GM12865 (cell line): Measurements from ENCODE around the gene CPSF7.

Experiments used
- DNase-seq: peaks from one replicate; pipeline ENCODE4 v3.0.0; 2010; ENCODE audit warnings: low read depth
- H3K4me3 ChIP-seq: 2 replicates; pipeline ENCODE4 v1.5.1; 2011; ENCODE audit warnings: mild to moderate bottlenecking, low read depth, low read length, control low read depth
- CTCF ChIP-seq: IDR thresholded peaks from 2 replicates; pipeline ENCODE4 v1.5.1; 2011; ENCODE audit warnings: low read length, control low read depth, low read depth, inconsistent platforms; ENCODE audit not compliant: insufficient read depth; ENCODE audit errors: missing control alignments

Gene CPSF7

GRCh38 chr11:61411589-61411988, 18.2 kb downstream of the CPSF7 start:
- TF ChIP-seq CTCF: no peak
- no peak overlapping the region for H3K4me3 ChIP-seq
- DNase-seq: no peak

GRCh38 chr11:61406991-61407728, 22.6 kb downstream of the CPSF7 start:
- DNase-seq: no peak
- no peak for TF ChIP-seq CTCF
- no peak overlapping the region for H3K4me3 ChIP-seq

GRCh38 chr11:61406067-61406466, 23.7 kb downstream of the CPSF7 start:
- no peak for DNase-seq
- no peak overlapping the region for H3K4me3 ChIP-seq
- TF ChIP-seq CTCF: no peak

GRCh38 chr11:61404641-61405040, 25.1 kb downstream of the CPSF7 start:
- no peak for TF ChIP-seq CTCF
- no peak overlapping the region for H3K4me3 ChIP-seq
- no peak for DNase-seq

- DNase-seq: no peak
- TF ChIP-seq CTCF: no peak
- H3K4me3 ChIP-seq: no peak overlapping the region
Observed at GRCh38 chr11:61404103-61404502, 25.7 kb downstream of the CPSF7 start.

- TF ChIP-seq CTCF: no peak
- no peak overlapping the region for H3K4me3 ChIP-seq
- DNase-seq: no peak
Observed at GRCh38 chr11:61403658-61404057, 26.1 kb downstream of the CPSF7 start.

GRCh38 chr11:61401573-61401972, 28.2 kb downstream of the CPSF7 start:
- H3K4me3 ChIP-seq: no peak overlapping the region
- no peak for DNase-seq
- no peak for TF ChIP-seq CTCF
